ENCODE data around the gene IKZF1.

DNA sequence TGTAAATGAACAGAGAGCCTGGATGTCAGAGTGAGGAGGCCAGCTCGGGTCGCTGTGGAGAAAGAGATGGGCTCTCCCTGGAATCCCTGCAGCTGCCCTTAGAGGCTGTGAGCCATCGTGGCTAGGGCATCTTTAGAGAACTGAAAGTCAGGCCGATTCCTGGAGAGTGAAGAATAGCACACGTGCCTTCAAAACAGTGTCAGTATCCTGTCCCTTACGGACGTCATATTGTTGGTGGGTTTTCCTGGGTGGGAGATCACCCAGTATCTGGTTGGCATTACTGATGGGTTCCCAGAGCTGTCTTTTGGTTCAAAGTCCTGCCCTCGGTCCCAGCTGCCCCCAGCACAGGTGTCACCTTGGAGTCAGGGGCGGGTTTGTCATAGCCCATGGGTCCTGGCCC lies 25.3 kb downstream of the IKZF1 start:
- no peak for TF ChIP-seq POLR2A (IDR thresholded peaks at IDR 0.05)
- TF ChIP-seq, protein P1, sequence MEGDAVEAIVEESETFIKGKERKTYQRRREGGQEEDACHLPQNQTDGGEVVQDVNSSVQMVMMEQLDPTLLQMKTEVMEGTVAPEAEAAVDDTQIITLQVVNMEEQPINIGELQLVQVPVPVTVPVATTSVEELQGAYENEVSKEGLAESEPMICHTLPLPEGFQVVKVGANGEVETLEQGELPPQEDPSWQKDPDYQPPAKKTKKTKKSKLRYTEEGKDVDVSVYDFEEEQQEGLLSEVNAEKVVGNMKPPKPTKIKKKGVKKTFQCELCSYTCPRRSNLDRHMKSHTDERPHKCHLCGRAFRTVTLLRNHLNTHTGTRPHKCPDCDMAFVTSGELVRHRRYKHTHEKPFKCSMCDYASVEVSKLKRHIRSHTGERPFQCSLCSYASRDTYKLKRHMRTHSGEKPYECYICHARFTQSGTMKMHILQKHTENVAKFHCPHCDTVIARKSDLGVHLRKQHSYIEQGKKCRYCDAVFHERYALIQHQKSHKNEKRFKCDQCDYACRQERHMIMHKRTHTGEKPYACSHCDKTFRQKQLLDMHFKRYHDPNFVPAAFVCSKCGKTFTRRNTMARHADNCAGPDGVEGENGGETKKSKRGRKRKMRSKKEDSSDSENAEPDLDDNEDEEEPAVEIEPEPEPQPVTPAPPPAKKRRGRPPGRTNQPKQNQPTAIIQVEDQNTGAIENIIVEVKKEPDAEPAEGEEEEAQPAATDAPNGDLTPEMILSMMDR (IDR thresholded peaks at IDR 0.05), result no peak
- no peak for TF ChIP-seq POLR2AphosphoS5 (IDR thresholded peaks at IDR 0.05; ENCODE audit: insufficient read depth in 1 of 2, low read depth in 1 of 2)
